KBM-7 (cell line): ENCODE results near the gene MAP3K20.
A peak's percentile ranks its signal among the peaks of the same experiment; 100 is the strongest.
"Not testable (repeated sequence)": the region's sequence is repeated elsewhere in the genome, so short reads cannot be mapped to it uniquely, and the experiment has no call there.

Experiments used
- DNase-seq: peaks from one replicate; pipeline ENCODE4 v3.0.0-alpha.2; 2015
- in situ Hi-C: fragments of 300-500 bp; cut with MboI; formaldehyde crosslinking; loops from 2 replicates; pipeline ENCODE4 v1.14.3; 2020; ENCODE audit warnings: low sequenced_read_pairs, low pct_unique_long_range_greater_than_20kb, mixed read lengths

The MAP3K20 gene

GRCh38 chr2:173184031-173185004, 108.7 kb downstream of the MAP3K20 start:
- in situ Hi-C loops, result no loop called here
- no peak for DNase-seq

GRCh38 chr2:173185437-173185836, 109.8 kb downstream of the MAP3K20 start:
- in situ Hi-C loops, result no loop called here
- DNase-seq, result no peak

- no peak for DNase-seq
- in situ Hi-C loops, result no loop called here
Measured at GRCh38 chr2:173187941-173188788, 112.5 kb downstream of the MAP3K20 start.

- no peak for DNase-seq
- in situ Hi-C loops, result no loop called here
Measured at GRCh38 chr2:173191601-173192000, 116.0 kb downstream of the MAP3K20 start.

GRCh38 chr2:173192071-173192470, 116.4 kb downstream of the MAP3K20 start:
- no peak for DNase-seq
- in situ Hi-C loops, result no loop called here

- in situ Hi-C loops, result no loop called here
- DNase-seq, result no peak
Measured at GRCh38 chr2:173193925-173194324, 118.3 kb downstream of the MAP3K20 start.

GRCh38 chr2:173195100-173195499, 119.5 kb downstream of the MAP3K20 start:
- in situ Hi-C loops, result no loop called here
- DNase-seq, result no peak

GRCh38 chr2:173196080-173196479, 120.4 kb downstream of the MAP3K20 start:
- in situ Hi-C loops, result no loop called here
- DNase-seq, result no peak

GRCh38 chr2:173196638-173197037, 121.0 kb downstream of the MAP3K20 start:
- in situ Hi-C loops, result no loop called here

GRCh38 chr2:173198327-173198726, 122.7 kb downstream of the MAP3K20 start:
- in situ Hi-C loops, result no loop called here
- no peak for DNase-seq

More at GRCh38 chr2:173196638-173197037, 121.0 kb downstream of the MAP3K20 start:
- no peak for DNase-seq

- no peak for DNase-seq
- in situ Hi-C loops, result no loop called here
Measured at GRCh38 chr2:173199294-173199693, 123.6 kb downstream of the MAP3K20 start.

GRCh38 chr2:173202570-173202969, 126.9 kb downstream of the MAP3K20 start:
- DNase-seq, result no peak
- in situ Hi-C loops, result no loop called here

GRCh38 chr2:173204316-173204715, 128.7 kb downstream of the MAP3K20 start:
- in situ Hi-C loops, result no loop called here

GRCh38 chr2:173205375-173205774, 129.7 kb downstream of the MAP3K20 start:
- in situ Hi-C loops, result no loop called here
- no peak for DNase-seq

More at GRCh38 chr2:173204316-173204715, 128.7 kb downstream of the MAP3K20 start:
- DNase-seq, result no peak

GRCh38 chr2:173207124-173207523, 131.5 kb downstream of the MAP3K20 start:
- DNase-seq, in situ Hi-C loops: not testable (repeated sequence)

- peak; percentile 72 for DNase-seq
- in situ Hi-C loops, result no loop called here
Measured at GRCh38 chr2:173210270-173211196, 134.9 kb downstream of the MAP3K20 start.

GRCh38 chr2:173213181-173213580, 137.5 kb downstream of the MAP3K20 start:
- no peak for DNase-seq
- in situ Hi-C loops, result no loop called here

GRCh38 chr2:173214213-173214612, 138.6 kb downstream of the MAP3K20 start:
- no peak for DNase-seq
- in situ Hi-C loops, result no loop called here

GRCh38 chr2:173215316-173215715, 139.7 kb downstream of the MAP3K20 start:
- no peak for DNase-seq
- in situ Hi-C loops, result no loop called here
